ENCODE data around the gene CLTC.

Gene CLTC

GRCh38 chr17:59684967-59685366, 65.3 kb downstream of the CLTC start:
- DNase-seq = no peak

GRCh38 chr17:59688008-59688407, 68.3 kb downstream of the CLTC start:
- no peak for DNase-seq

- DNase-seq = no peak
Measured at GRCh38 chr17:59688496-59688895, 68.8 kb downstream of the CLTC start.

- DNase-seq = no peak
Measured at GRCh38 chr17:59693582-59693981, 73.9 kb downstream of the CLTC start.

DNA sequence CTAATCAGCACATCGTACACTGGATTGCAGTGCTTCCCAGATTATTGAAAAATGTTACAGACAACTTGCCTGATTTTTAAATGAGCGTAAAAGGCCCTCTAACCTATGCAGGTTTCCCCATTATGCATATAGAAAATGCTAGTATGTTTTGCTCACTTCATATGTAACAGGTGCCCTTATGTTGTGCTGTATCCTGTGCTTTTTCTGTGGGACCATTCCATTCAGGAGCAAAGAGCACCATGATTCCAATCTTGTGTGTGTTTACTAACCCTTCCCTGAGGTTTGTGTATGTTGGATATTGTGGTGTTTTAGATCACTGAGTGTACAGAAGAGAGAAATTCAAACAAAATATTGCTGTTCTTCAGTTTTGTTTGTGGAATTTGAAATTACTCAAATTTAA, 74.6 kb downstream of the CLTC start:
- DNase-seq = no peak

DNA sequence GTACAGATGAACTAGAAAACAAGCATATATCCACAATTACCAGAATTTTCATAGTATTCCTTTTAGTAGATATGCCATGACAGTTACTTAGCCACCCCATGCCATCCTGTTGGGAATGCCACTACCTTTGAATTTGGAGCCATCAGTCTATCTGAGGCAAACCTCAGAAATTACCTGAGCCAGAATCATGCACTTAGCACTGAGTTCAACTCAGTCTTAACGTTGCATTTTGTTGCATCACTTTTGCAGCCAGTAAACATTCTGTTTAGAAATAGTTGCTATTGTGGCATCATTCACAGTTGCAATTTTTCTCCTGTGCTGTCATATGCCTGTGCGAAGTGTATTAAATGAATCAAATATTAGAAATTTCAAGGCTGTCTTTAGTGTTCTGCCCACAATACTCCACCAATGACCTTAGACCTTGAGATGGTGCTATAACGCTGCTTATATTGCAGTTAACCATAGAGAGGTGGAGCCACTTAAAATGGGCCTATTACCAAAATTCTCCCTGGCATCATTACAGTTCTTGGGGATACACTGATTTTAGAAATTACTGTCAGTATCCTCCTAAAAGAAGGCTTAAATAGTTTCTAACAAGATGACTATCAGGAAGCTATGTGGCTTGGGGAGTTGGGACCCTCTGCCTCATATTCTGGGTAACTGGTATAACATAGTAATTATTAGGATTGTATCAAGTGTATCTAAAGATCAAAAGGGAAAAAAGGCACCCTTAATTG, 76.4 kb downstream of the CLTC start:
- DNase-seq = no peak

DNA sequence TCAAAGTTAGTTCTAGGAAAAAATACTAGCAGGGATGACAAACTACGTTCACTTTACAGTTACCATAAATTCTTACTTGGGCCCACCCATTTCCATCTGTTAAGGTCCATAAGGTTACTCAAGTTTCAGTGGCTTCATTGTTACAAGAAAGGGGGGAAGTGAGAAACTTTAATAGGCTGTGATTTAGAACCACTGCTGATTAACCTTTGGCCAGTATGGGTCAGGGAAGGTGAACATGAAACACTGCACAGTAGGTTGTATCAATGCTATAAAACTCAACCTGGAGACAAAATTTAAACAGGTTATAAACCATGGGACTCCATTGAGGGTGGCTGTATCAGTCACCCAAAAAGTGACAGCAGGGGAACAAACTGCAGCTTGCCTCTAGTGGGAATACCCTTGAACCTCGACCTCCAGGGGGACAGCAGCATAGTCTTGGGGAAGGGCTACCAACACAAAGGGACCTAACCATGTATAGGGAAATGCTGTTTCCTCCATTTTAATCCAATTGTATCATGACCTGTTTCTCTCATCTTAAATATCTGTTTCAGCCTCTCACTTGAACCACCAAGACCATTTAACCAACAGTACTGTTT, 77.1 kb downstream of the CLTC start:
- no peak for DNase-seq

- no peak for DNase-seq
Measured at GRCh38 chr17:59698143-59698542, 78.4 kb downstream of the CLTC start.

DNA sequence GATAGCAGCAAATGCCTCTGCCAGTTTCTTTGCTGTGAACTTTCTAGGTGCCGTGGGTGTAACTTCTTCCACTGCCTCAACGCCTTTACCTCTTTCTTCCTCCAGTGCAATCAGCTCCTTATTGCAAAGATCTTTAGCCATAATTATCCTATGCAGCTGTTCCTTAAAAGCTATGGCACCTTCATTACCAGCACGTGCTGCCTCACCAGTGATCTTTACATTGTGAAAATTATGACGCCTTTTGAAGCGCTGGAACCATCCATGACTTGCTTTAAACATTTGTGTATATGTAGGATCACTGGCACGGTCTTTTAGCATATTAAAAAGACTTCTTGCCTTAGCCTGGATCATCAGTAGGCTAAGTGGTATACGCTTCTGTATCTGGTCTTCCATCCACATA, 79.5 kb downstream of the CLTC start:
- no peak for DNase-seq

DNA sequence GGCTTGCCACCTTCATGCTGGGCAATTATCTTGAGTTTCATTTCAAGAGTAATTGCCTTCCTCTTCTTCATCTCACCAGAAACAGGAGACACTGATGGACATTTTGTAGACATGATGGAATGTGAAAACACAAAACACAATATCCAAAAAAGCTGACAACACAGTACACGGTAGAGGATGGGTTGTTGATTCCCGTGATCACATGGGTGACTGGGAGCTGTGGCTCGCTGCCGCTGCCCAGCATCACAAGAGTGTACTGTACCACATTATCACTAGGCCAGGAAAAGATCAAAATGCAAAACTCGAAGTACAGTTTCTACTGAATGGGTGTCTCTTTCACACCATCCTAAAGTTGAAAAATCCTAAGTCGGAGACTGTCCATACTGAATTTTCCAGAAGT, 80.1 kb downstream of the CLTC start:
- DNase-seq = no peak

- no peak for DNase-seq
Measured at GRCh38 chr17:59702304-59702703, 82.6 kb downstream of the CLTC start.

DNA sequence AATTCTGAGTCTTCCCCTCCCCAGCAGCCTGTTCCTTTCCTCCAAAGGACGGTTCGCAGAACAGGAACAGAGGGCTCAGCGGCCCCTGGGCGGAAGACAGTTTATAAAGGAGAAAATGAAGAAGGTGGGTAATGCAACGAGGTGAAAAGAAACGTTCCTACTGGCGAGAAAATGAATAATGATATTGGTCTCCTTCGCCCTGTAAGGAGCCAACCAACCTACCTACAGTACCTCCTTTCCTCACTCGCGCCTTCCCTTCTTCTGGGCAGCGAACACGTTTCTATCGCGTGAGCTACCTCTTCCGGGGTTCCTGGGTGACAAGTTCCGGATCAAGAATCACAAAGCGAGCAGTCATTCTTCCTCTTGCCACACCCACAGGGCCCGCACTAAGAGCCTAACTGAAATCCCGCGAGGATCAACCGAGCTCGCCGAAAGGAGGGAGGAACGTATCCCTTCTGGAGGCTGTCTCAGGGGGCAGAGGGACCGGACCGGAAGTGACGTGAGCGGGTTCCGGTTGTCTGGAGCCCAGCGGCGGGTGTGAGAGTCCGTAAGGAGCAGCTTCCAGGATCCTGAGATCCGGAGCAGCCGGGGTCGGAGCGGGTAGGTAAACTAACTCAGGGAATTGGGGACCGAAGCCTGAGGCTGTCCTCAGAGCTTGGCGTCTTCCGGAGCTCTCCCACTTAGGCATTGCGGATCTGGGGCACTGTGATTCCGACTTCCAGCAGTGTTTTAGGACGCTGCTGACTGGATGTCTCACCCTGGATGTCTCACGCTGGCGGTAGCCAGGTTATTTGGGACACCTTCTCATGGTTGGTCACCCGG, 87.7 kb downstream of the CLTC start, which contains the start of the genes PTRH2 and VMP1:
Gene PTRH2, minus strand, starts transcription at position 282 of the 822 bp plus-strand sequence. CDS start 9,452 bp downstream, outside the sequence.
Gene VMP1, plus strand, starts transcription at position 506 of the 822 bp plus-strand sequence. CDS start 23,793 bp downstream, outside the sequence.
- peak; percentile 99 to 100 (median 99) for DNase-seq

DNA sequence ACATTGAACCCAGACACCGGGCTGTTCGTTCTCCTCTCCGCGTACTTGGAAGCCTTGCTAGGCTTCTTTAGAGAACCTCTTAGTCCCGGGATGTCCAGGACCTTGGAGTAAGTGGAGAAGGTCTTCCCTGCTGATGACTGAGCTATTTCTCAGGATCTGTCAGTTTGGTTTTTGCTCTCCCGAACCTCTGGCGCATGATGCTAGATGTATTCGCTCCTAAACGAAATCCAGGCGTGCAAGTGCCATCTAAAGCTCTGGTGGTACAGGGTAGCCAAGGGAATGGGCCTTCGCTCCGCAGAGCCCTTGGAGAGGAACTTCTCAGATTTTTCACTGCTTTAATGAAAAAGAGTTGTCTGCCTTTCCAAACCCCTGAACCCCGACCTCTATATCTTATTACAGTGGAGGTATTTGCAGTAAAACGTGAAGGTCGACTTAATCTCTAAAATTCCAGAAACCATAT, 88.3 kb downstream of the CLTC start:
- peak; percentile 25 to 32 (median 25) for DNase-seq

GRCh38 chr17:59711936-59712335, 92.2 kb downstream of the CLTC start:
- no peak for DNase-seq

DNA sequence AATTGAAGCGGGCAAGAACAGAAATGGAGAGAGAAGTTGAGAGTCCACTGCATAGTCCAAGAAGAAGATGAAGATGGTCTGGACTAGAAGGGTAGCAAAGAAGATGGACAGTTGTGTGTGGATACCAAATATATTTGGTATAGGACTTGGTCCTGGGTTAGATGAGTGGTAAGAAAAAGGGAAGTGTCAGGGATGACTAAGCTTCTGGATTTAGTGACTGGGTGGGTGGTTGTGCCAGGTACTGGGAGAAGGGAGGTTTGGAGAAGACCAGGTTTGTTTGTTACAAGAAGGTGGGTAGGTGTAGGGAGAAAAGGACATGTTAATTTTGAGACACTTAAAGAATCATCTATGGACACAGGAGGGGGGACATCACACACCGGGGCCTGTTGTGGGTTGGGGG, 93.2 kb downstream of the CLTC start:
- DNase-seq = peak; percentile 25 to 37 (median 37)

DNA sequence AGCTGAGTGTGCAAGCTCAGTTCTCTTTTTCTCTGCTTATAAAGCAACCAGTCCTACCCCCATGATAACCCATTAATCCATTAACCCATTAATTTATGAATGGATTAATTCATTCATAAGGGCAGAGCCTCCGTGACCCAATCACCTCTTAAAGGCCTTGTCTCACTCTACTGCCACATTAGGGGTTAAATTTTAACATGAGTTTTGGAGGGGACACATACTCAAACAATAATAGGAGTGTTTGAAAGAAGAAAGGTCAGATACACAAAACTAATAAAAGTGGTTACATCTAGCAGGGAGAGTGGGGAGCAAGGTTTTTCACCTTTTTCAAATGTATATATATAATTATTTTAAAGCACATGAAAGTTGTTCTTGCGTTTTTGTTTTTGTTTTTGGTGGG, 94.6 kb downstream of the CLTC start:
- no peak for DNase-seq

GRCh38 chr17:59716427-59716826, 96.7 kb downstream of the CLTC start:
- peak in 1 of 3 donors; percentile 27 for DNase-seq

- no peak for DNase-seq
Measured at GRCh38 chr17:59719526-59719925, 99.8 kb downstream of the CLTC start.

GRCh38 chr17:59722623-59723022, 102.9 kb downstream of the CLTC start:
- DNase-seq = no peak

DNA sequence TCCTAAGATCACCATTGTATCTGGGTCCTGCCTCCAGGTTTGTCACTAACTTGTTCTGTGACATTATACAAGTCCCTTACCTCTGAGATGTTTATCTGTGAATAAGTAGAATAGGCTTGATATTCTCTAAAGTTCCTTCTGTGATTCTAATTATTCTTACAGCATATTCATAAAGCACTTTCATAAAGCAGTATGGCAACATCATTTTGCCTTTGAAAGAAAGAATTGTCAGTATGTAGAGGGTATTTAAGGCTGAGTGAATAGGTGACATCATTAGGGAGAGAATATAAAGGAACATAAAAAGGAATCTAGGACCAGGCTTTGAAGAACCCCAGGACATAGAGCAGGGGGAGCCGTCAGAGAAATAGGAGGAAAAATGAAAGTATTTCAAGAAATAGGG, 103.3 kb downstream of the CLTC start:
- no peak for DNase-seq

DNA sequence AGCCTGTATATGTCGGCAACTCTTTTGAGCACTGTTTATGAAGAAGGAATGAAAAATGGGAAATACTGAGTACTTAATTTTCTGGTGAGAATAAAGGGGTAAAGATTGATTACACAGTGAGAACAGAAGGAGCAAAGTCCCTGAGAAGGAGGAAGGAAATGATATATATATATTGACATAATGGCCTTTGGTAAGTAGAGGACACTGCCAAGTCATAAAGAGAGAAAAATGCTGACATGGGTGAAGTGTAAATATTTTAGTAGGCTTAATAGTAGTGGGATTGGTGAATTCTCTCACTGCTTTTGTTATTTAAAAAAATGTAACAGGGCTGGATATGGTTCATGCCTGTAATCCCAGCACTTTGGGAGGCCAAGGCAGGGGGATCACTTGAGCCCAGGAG, 103.9 kb downstream of the CLTC start:
- DNase-seq = no peak

DNA sequence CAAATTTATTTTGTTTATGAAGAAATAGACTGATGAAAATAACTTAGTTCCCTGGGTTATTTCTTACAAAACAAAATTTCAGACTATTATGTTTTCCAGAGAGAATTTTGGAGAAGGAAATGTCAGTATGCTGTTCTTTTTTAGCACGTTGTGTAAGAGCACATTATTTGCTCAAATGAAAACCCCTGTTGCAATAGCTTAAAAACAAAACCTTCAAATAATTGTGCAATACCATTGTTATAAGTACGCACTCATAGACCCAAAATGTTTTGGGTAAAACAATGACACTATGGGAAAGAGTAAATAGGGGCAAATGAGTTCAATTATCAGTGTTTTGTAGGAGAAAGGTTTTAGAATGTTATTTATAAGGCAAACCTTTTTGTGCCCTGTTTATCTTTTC, 106.0 kb downstream of the CLTC start:
- peak; percentile 53 to 87 (median 84) for DNase-seq

GRCh38 chr17:59727817-59728533, 108.3 kb downstream of the CLTC start:
- no peak for DNase-seq
